T-helper 1 cell treated with Interleukin-12 subunit alpha and Interleukin-12 subunit beta and Interleukin-4 antibody, amounts not matched to agents 30 μg/mL and 1 μg/mL, for 36 hours (primary cell): ENCODE results near the gene GP9.

Experiments used
- H3K27ac Mint-ChIP-seq: one replicate; pipeline ENCODE4 v1.8.0; 2021; ENCODE audit warnings: mild to moderate bottlenecking, mixed read lengths
- H3K27me3 Mint-ChIP-seq: one replicate; pipeline ENCODE4 v1.8.0; 2021; ENCODE audit warnings: low read depth, mixed read lengths
- H3K36me3 Mint-ChIP-seq: one replicate; pipeline ENCODE4 v1.8.0; 2021; ENCODE audit warnings: low read depth, mixed read lengths
- H3K4me1 Mint-ChIP-seq: one replicate; pipeline ENCODE4 v1.8.0; 2021; ENCODE audit warnings: low read depth, mixed read lengths
- H3K4me3 Mint-ChIP-seq: one replicate; pipeline ENCODE4 v1.8.0; 2021; ENCODE audit warnings: mild to moderate bottlenecking, moderate library complexity, mixed read lengths
- H3K9me3 Mint-ChIP-seq: one replicate; pipeline ENCODE4 v1.8.0; 2021; ENCODE audit warnings: mixed read lengths

Gene GP9

GRCh38 chr3:129060276-129061022 lies at the start of gene GP9:
Gene GP9, plus strand, starts transcription at chr3:129060779. Its CDS starts 961 bp downstream, at chr3:129061740.
- peaks cover 3% of the 10 kb centered on the region for H3K4me1 Mint-ChIP-seq
- H3K9me3 Mint-ChIP-seq = no peaks in the 10 kb centered on the region
- H3K27ac Mint-ChIP-seq = no peak within 1 kb of the TSS
- peaks cover 13% of the 10 kb centered on the region for H3K27me3 Mint-ChIP-seq
- no peaks in the 10 kb centered on the region for H3K36me3 Mint-ChIP-seq
- H3K4me3 Mint-ChIP-seq = no peak within 1 kb of the TSS

- Mint-ChIP-seq H3K36me3 (no peaks in the 10 kb centered on the region), H3K4me3 (no peak overlapping the region), H3K4me1 (peaks cover 32% of the 10 kb centered on the region), H3K27ac (no peak overlapping the region), H3K9me3 (no peaks in the 10 kb centered on the region), H3K27me3 (peaks cover 4% of the 10 kb centered on the region)
Observed at GRCh38 chr3:129013491-129013891, 47.1 kb upstream of the GP9 start.

GRCh38 chr3:129014148-129014547 lies 46.4 kb upstream of the GP9 start:
- H3K9me3 Mint-ChIP-seq = no peaks in the 10 kb centered on the region
- peak overlapping the region; percentile 85 for H3K27ac Mint-ChIP-seq
- H3K4me1 Mint-ChIP-seq = peaks cover 32% of the 10 kb centered on the region
- H3K4me3 Mint-ChIP-seq = no peak overlapping the region
- no peaks in the 10 kb centered on the region for H3K36me3 Mint-ChIP-seq
- peaks cover 2% of the 10 kb centered on the region for H3K27me3 Mint-ChIP-seq

GRCh38 chr3:129014793-129015345 lies 45.7 kb upstream of the GP9 start:
- Mint-ChIP-seq H3K27ac (peak overlapping the region; percentile 85), H3K4me1 (peaks cover 32% of the 10 kb centered on the region), H3K4me3 (no peak overlapping the region), H3K27me3 (no peaks in the 10 kb centered on the region), H3K9me3 (no peaks in the 10 kb centered on the region), H3K36me3 (no peaks in the 10 kb centered on the region)

GRCh38 chr3:129015388-129016105 lies 45.0 kb upstream of the GP9 start:
- peaks cover 32% of the 10 kb centered on the region for H3K4me1 Mint-ChIP-seq

GRCh38 chr3:129016356-129016719 lies 44.2 kb upstream of the GP9 start:
- Mint-ChIP-seq H3K27me3 (no peaks in the 10 kb centered on the region), H3K9me3 (no peaks in the 10 kb centered on the region), H3K4me1 (peaks cover 32% of the 10 kb centered on the region), H3K4me3 (peak overlapping the region; percentile 73), H3K27ac (peak overlapping the region; percentile 85), H3K36me3 (no peaks in the 10 kb centered on the region)

More at GRCh38 chr3:129015388-129016105, 45.0 kb upstream of the GP9 start:
- peak overlapping the region; percentile 85 for H3K27ac Mint-ChIP-seq
- H3K27me3 Mint-ChIP-seq = no peaks in the 10 kb centered on the region
- H3K4me3 Mint-ChIP-seq = peak overlapping the region; percentile 73
- H3K36me3 Mint-ChIP-seq = no peaks in the 10 kb centered on the region
- no peaks in the 10 kb centered on the region for H3K9me3 Mint-ChIP-seq

- H3K4me1 Mint-ChIP-seq = peaks cover 32% of the 10 kb centered on the region
- peak overlapping the region; percentile 85 for H3K27ac Mint-ChIP-seq
- H3K4me3 Mint-ChIP-seq = no peak overlapping the region
- H3K9me3 Mint-ChIP-seq = no peaks in the 10 kb centered on the region
- no peaks in the 10 kb centered on the region for H3K36me3 Mint-ChIP-seq
- H3K27me3 Mint-ChIP-seq = no peaks in the 10 kb centered on the region
Observed at GRCh38 chr3:129016720-129017483, 43.7 kb upstream of the GP9 start.

- H3K4me3 Mint-ChIP-seq = no peak overlapping the region
- H3K36me3 Mint-ChIP-seq = no peaks in the 10 kb centered on the region
- peaks cover 32% of the 10 kb centered on the region for H3K4me1 Mint-ChIP-seq
- H3K27me3 Mint-ChIP-seq = no peaks in the 10 kb centered on the region
- no peaks in the 10 kb centered on the region for H3K9me3 Mint-ChIP-seq
- peak overlapping the region; percentile 52 for H3K27ac Mint-ChIP-seq
Observed at GRCh38 chr3:129017484-129017899, 43.1 kb upstream of the GP9 start.

GRCh38 chr3:129018271-129018670 lies 42.3 kb upstream of the GP9 start:
- Mint-ChIP-seq H3K27me3 (no peaks in the 10 kb centered on the region), H3K36me3 (no peaks in the 10 kb centered on the region), H3K4me3 (no peak overlapping the region), H3K4me1 (peaks cover 32% of the 10 kb centered on the region), H3K9me3 (no peaks in the 10 kb centered on the region), H3K27ac (no peak overlapping the region)

GRCh38 chr3:129018751-129019150 lies 41.8 kb upstream of the GP9 start:
- H3K27ac Mint-ChIP-seq = no peak overlapping the region
- H3K9me3 Mint-ChIP-seq = no peaks in the 10 kb centered on the region
- no peaks in the 10 kb centered on the region for H3K27me3 Mint-ChIP-seq
- no peaks in the 10 kb centered on the region for H3K36me3 Mint-ChIP-seq
- peaks cover 29% of the 10 kb centered on the region for H3K4me1 Mint-ChIP-seq
- H3K4me3 Mint-ChIP-seq = no peak overlapping the region

- Mint-ChIP-seq H3K27me3 (no peaks in the 10 kb centered on the region), H3K4me3 (no peak overlapping the region), H3K36me3 (no peaks in the 10 kb centered on the region), H3K4me1 (peaks cover 29% of the 10 kb centered on the region), H3K9me3 (no peaks in the 10 kb centered on the region), H3K27ac (no peak overlapping the region)
Observed at GRCh38 chr3:129019266-129019665, 41.3 kb upstream of the GP9 start.

GRCh38 chr3:129020691-129021090 lies 39.9 kb upstream of the GP9 start:
- H3K27me3 Mint-ChIP-seq = peaks cover 5% of the 10 kb centered on the region
- H3K4me1 Mint-ChIP-seq = peaks cover 19% of the 10 kb centered on the region
- no peak overlapping the region for H3K27ac Mint-ChIP-seq
- H3K4me3 Mint-ChIP-seq = no peak overlapping the region
- H3K36me3 Mint-ChIP-seq = no peaks in the 10 kb centered on the region
- no peaks in the 10 kb centered on the region for H3K9me3 Mint-ChIP-seq

GRCh38 chr3:129021140-129021551 lies 39.4 kb upstream of the GP9 start:
- no peaks in the 10 kb centered on the region for H3K9me3 Mint-ChIP-seq
- H3K27me3 Mint-ChIP-seq = peaks cover 5% of the 10 kb centered on the region
- H3K4me3 Mint-ChIP-seq = no peak overlapping the region
- H3K27ac Mint-ChIP-seq = no peak overlapping the region
- H3K36me3 Mint-ChIP-seq = no peaks in the 10 kb centered on the region
- peaks cover 15% of the 10 kb centered on the region for H3K4me1 Mint-ChIP-seq
